Measurements from ENCODE around the gene CC2D1A.
"Not testable (repeated sequence)": the region's sequence is repeated elsewhere in the genome, so short reads cannot be mapped to it uniquely, and the experiment has no call there.

Gene CC2D1A

GRCh38 chr19:13961826-13962698 is 56.1 kb downstream of the CC2D1A start:
- DNase-seq (ENCODE audit: low read depth, low spot score) = peak; percentile 68

DNA sequence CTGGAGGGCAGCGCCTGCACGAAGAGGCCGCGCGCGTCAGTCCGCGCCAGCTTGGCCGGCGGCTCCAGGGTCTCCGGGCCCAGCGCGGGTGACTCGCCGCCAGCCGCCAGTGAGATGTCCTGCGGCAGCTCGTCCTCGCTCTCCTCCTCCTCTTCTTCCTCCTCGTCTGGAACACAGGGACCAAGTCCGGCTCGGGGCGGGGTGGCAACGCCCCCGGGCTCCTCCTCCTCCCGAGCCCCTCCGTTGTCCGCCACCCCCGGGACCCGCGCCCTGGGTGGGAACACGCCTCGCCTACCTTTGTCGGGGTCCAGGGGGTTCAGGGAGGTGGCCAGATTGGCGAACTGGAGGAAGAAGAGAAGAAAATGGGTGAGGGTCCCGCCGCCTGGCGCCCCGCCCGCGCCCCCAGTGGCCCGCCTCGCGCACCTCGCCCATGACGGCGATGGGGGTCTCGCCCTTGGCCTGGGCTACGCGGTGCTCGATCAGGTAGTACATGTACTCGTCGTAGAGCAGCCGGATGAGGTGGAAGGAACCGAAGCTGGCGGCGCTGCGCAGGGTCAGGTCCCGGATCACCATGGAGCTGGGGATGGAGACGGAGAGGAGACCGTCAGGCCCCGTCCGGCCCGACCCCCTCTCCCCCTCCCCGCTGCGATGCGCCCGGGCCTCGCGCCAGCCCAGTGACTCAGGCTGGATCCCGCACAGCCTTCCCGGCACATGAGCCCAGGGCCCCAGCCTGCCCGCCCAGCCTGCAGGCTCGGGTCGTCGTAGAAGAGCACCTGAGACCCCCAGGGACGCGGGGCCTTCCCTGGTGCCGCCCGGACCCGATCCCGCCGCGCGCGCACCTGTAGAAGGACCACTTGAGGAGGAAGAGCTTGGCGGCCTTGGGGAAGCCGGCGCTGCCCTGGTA is 57.0 kb downstream of the CC2D1A start:
- peak; percentile 86 for DNase-seq (ENCODE audit: low read depth, low spot score)

- DNase-seq (ENCODE audit: low read depth, low spot score) = no peak
Measured at GRCh38 chr19:13963603-13964105, 57.7 kb downstream of the CC2D1A start.

DNA sequence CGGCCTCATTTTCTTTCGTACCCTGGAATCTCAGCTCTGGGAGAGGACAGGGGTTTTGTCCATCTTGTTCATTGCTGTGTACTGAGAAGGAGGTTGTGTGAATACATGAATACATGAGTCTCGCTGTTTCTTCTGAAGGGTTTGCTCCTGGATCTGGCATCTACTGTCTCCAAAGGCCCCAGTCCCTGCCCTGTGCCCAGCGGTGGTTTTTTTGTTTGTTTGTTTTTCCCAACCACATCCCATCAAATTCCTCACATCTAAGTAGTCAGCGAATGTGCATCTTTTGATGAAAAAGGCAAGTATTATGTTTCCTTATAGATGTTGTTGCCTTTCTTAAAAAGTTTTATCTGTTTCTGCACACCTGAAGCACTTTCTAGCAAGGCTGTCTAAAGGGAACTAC is 58.8 kb downstream of the CC2D1A start:
- DNase-seq (ENCODE audit: low read depth, low spot score) = peak; percentile 49

DNA sequence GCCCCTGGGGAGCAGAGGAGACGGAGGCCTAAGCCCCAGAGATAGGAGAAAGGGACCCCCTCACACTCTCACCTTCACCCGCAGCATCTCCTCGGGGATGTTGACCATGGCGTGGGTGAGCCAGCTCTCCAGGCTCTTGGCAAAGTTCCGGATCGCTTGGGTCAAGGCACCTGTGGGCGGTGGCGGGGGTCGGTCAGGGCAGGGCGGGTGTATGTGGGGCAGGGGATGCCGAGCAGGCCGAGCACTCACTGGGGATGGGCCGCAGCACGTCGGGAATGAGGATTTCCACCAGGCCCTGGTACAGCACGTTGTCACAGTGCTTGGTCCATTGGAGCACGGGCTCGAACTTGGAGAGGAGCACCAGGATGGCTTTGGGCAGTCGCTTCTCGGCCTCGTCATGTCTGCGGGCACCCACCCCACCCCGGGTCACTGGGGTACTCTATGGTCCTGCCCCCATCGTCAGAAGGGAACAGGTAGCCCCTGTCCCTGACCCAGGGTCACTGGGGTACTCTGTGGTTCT is 59.4 kb downstream of the CC2D1A start:
- no peak for DNase-seq (ENCODE audit: low read depth, low spot score)

DNA sequence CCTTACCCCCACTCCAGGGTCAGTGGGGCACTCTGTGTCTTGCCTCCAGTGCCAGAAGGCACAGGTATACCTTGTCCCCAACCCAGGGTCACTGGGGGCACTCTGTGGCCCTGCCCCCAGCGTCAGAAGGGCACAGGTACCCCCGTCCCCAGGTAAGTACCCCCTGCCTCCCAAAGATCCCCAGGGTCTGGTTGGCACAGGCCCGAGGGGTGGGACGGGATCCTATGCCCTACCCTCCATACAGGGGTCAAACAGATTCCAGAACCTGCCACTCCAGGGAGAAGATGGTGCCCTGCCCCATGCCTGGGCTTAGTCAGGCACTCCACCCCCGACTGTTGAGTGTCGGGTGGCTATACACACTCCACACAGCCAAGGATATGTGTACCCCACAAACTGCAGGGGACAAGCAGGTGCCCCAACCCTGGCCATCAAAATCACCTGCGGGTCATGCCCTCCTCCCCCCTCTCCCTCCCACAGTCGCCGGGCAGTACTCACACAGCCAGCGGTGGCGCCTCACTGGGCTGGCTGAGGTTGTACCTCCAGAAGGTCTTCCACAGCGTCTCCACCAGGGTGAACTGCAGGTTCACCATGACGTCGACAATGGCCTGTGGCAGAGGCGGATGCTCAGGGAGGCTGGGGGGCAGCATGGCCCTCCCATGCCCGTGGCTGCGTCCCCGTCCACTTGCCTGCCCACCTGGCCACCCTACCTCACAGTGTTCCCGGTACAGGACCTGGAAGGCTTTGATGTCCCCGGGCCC is 60.1 kb downstream of the CC2D1A start:
- DNase-seq (ENCODE audit: low read depth, low spot score) = no peak

DNA sequence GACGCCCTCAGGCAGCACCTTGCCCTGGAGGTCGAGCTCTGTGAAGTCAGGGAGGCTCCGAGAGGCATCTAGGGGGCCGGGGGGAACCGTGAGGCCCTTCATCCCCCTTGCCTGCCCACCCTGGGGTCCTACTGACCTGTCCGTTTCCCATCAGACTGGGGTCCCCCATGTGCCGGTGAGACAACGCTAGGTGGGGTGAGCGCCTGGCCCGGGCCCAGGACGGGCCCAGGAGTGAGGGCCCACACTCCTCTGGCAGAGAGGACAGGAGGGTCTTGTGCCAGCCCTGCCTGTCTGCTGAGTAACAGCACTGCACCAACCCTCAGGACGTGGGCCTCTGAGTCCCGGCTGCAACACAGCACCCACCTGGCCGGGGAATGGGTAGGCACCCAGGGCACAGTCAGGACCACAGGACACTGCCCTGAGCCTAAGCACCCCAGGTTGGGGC is 60.7 kb downstream of the CC2D1A start:
- no peak for DNase-seq (ENCODE audit: low read depth, low spot score)

GRCh38 chr19:13967206-13967605 is 61.2 kb downstream of the CC2D1A start:
- not testable (repeated sequence) for DNase-seq (ENCODE audit: low read depth, low spot score)

- DNase-seq (ENCODE audit: low read depth, low spot score) = no peak
Measured at GRCh38 chr19:13968383-13968935, 62.5 kb downstream of the CC2D1A start.

GRCh38 chr19:13968999-13969398 is 63.0 kb downstream of the CC2D1A start:
- DNase-seq (ENCODE audit: low read depth, low spot score) = no peak

DNA sequence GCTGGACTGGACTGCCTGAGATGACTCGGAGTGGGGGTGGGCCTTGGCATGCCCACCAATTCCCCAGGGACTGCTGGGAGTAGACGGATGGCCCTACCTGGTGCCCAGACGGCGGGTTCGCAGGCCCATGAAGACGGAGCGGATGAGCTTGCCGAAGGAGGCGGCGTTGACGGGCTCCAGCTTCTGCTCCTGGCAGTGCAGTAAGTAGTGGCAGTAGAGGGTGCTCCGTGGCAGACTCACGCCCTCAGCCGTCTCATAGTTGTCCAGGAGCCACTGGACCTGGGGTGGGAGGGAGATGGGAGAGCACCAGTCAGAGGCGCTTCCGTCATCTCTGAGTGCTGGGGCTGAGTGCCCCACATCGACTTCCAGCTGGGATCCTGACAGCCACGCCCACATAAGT is 63.9 kb downstream of the CC2D1A start:
- DNase-seq (ENCODE audit: low read depth, low spot score) = no peak

- DNase-seq (ENCODE audit: low read depth, low spot score) = not testable (repeated sequence)
Measured at GRCh38 chr19:13971868-13972267, 65.9 kb downstream of the CC2D1A start.

DNA sequence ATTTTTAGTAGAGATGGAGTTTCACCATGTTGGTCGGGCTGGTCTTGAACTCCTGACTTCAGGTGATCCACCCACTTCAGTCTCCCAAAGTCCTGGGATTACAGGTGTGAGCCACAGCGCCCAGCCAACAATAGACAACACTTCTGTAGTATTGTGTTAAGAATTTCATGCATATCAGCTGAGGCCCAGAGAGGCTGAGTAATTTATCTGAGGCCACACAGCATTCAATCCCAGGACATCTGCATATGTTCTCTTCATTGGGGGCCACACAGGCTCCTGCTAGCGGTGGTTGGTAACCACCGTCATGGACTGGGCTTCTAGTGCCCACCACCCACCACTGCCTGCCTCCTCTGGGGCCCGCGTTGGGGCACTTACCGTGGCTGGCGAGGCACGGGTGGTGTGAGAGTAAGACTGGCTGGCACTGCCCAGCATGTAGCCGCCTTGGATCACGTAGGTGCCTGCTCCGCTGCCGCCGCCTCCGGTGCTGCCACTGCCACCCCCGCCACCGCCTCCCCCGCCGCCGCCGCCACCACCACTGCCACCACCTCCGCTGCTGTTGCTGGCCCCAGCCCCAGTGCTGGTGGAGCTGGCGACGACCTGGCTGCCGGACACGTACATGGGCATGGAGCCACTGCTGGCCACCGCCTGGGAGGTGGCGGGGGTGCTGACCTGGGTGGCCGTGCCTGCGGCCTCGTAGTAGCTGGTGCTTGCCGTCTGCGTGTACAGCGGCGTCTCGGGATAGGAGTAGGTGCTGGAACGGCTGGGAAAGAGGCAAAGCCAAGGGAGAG is 66.6 kb downstream of the CC2D1A start:
- DNase-seq (ENCODE audit: low read depth, low spot score) = no peak

DNA sequence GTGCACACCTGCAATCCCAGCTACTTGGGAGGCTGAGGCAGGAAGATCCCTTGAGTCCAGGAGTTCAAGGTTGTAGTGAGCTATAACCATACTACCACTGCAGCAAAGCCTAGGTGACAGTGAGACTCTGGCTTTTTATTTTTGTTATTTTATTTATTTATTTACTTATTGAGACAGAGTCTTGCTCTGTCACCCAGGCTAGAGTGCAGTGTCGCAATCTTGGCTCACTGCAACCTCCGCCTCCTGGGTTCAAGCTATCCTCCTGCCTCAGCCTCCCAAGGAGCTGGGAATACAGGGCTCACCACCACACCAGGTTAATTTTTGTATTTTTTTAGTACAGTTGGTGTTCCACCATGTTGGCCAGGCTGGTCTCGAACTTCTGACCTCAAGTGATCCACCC is 67.5 kb downstream of the CC2D1A start:
- not testable (repeated sequence) for DNase-seq (ENCODE audit: low read depth, low spot score)

DNA sequence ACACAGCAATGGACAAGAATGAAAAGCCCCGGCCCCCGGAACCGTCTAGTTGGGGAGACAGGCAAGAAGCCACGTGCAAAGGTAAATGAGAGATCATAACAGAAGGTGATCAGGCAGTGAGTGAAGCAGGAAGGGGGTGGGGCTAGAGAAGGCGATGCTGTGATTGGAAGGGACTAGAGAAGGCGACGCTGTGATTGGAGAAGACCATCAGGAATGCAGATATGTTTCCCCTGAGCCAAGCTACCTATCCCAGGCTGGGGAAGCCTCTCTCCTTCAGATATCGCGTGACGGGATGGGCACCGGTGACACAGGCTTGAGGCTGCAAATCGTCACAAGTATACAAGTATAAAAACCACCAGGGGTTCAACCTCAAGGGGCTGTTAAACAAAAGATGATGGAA is 68.1 kb downstream of the CC2D1A start:
- DNase-seq (ENCODE audit: low read depth, low spot score) = peak; percentile 42

DNA sequence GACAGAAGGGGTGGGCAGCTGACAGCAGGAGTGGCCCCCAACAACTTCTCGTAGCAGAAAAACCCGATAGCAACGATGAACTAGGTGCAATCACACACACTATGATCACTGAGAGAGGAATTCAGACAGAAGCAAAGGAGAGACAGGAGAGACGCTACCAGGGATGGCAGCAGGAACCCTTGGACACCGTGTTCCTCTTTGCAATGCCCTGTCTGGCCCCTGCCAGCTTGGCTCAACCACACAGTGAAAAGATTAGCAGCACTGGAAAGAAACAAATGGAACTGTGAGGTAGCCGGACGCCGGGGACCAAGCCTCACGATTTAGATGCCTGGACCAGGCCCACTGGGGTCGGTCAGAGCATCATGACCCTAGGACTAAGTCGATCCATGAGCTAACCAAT is 69.9 kb downstream of the CC2D1A start:
- DNase-seq (ENCODE audit: low read depth, low spot score) = no peak

DNA sequence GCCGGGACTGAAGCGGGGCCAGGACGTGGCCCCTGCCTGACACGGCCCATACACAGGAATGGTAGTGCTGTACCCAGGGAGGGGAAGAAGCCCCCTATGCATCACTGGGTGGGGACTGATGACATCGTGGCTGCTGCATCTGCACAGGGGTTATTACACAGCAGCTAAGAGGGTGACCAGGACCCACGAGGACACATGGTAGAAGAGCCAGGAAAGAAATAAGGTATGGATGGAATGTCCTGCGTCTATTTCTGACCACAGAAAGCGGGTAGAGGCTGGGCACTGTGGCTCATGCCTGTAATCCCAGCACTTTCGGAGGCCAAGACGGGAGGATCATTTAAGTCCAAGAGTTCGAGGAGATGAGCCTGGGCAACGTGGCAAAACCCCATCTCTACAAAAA is 70.4 kb downstream of the CC2D1A start:
- no peak for DNase-seq (ENCODE audit: low read depth, low spot score)

DNA sequence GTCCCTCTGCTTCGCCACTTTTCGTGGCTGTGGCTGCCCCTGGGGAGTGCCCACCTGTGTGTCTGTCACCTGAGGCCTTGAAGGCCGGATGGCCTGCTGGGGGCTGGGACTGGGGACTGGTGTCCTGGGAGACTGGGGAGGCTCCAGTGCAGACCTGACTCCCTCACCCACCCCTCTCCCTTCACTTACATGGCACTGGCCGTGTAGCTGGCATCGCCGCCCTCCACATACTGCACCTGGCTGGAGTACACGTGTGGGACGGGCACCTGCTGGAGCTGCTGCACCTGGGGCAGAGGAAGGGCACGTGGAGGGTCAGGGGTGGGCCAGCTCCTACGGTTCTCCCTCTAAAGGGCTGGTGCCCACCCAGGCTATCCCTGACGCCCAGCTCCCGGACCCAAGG is 71.8 kb downstream of the CC2D1A start:
- no peak for DNase-seq (ENCODE audit: low read depth, low spot score)

DNA sequence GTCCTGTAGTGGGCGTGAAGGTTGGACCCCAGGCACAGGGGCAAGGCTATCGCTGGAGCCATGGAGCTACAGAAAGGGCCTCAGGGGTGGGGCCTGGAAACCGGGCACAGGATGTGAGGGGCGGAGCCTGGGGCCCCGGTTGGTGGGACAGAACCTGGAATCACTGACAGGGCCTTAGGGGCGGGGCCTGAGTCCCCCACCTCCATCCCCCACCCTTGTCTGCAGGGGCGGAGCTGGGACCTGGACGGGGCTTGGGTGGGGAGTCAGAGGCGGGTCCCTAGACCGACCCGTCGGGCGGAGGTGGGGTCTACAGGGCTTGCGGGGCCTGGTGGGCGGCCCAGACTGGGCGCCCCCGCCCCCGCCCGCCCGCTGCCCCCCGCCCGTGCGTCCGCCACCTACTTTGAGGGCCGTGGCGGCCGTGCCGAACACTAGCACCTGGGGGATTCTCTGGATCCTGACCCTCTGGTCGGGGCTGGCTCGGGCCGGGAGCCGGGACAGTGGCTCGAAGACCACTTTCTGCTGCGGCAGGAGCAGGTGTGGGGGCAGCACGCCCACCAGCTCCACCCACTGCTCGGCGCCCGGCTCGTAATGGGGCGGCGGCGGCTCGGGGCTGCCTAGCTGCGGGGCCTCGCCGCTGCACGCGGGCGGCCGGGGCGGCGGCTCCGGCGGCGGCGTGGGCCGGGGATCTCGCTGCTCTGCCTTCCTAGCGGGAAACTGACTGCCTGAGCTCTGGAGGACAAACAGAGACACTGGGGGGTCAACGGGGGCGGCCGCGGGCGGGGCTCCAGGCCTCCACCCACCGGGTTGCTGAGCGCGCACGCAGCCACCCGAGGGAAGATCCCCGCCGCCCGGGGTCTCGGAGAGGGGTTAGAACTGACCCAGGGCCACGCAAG is 72.6 kb downstream of the CC2D1A start:
- peak; percentile 62 for DNase-seq (ENCODE audit: low read depth, low spot score)
